ENCODE results near the gene SLC6A17.

SLC6A17 gene

DNA sequence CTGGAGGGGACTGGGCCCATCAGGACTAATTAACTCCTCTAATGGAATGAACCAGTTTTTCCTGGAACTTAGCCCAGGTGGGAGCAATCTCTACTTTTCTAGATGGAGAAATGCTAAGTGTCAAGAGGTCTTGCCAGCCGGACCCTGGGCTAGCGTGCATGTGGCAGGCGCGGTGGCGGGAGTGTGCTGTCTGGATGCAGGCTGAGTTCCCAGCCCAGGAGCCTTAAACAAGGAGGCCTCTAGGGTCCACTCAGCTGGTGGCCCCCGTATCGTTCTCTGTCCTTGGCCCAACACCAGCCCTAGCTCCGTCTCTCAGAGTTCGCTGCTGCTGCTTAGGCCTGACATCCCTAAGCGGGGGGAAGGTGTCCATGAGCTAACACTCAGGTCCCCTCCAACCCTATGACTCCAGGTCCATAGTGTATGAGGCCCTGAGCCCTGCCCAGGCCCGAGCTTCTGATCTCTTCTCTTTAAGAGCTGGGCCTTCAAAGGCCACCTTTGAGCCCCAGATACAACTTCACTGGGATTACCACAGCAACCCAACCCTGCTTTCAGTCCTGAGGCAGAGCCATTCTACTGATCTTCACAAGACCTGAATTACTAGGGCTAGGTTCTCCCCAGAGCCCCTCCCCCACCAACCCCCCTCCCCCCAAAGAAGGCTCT lies 56.1 kb downstream of the SLC6A17 start:
- no peak for DNase-seq

DNA sequence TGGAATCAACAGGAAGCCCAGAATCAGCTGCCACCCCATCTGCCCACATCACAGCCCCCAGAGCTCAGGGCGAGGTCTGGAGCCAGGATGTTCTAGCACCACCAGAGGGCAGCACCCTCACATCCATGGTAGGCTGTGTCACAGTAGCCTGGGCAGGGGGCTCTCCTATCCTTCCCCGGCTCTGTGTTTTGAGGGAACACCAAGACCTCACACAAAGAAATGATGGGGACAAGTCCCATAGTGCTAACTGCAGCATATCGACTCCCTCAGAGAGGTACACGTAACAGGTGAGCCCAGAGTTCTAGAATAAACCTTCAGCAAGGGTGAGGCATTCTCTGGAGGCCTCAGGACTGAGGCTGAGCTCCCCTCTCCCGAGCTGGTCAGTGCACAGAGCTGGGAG lies 57.5 kb downstream of the SLC6A17 start:
- peak; percentile 91 for DNase-seq

DNA sequence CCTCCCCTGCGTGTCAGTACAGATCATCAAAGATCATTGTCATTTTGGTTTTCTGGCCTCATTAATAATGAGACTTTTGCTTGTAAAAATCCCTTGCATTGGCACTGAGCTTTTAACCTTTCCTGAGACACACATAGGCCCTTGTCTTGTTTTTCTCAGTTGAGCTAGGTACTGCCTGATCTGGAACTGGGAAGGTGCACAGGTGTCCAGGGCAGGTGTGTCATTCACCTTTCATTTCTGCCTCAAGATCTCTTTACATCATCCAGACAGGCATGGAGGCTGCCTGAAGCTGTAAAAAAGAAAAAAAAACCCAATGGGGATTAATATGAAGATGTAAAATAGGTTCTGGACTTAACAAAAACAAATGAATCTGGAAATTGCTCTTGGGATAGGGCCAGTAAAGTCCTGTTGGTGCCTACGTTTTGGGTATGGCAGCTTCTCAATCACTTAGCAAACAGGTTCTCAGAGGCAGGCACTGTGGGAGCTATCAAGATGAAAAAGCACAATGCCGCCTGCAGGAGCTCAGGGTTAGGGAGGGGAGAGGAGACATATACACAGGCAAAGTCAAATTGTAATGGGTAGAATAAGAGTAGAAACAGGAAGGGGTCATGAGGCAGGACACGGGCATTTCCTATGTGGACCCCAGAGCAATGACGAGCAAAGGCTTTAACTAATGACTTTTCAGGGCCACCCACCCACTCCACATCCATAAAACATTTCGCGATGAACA lies 58.8 kb downstream of the SLC6A17 start:
- DNase-seq, result no peak

DNA sequence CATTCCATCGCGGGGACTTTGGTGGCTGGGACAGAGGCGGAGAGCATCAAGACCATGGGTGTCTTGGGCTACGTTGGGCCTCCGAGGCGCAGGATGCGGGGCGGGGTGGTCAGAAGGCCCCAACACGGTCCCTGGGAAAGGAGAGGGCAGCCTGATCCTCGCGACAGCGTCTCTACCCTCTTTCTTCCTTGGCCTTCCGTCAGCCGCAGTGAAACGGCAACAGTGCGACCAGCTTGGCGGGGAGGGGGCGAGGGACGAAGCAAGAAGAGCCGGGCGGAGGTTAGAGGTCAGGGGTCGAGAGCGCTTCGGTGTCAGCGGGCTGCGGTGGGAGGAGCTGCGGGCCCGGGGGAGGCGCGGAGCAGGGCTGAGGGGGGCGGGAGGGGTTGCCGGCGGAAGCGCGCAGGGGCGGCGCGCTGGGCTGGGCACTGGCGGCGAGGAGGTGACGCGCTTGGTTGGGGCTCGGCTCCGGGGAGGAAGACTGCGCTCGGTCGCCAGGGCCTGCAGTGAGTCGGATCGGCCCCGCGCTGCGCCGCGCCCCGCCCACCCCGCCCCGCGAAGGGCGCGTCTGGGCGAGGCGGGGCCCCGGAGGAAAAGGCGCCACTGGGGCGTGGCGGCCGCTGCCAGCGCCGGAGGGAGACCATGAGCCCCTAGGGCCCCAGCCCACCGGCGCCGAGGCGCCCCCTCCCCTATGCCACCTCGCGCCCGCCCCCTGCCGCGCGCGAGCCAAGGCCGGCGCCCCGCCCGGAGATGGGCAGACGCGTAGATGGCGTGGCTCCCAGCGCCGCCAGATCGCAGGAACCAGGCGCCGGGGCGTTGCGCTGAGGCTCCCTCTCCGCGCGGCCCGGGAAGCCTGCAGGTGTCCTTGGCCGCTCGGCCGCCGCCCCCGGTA lies 59.7 kb downstream of the SLC6A17 start, which contains the start of gene KCNC4:
Gene KCNC4, plus strand, starts transcription at position 600 of the 889 bp plus-strand sequence. CDS start 1,186 bp downstream, outside the sequence.
- peak; percentile 91 for DNase-seq

DNA sequence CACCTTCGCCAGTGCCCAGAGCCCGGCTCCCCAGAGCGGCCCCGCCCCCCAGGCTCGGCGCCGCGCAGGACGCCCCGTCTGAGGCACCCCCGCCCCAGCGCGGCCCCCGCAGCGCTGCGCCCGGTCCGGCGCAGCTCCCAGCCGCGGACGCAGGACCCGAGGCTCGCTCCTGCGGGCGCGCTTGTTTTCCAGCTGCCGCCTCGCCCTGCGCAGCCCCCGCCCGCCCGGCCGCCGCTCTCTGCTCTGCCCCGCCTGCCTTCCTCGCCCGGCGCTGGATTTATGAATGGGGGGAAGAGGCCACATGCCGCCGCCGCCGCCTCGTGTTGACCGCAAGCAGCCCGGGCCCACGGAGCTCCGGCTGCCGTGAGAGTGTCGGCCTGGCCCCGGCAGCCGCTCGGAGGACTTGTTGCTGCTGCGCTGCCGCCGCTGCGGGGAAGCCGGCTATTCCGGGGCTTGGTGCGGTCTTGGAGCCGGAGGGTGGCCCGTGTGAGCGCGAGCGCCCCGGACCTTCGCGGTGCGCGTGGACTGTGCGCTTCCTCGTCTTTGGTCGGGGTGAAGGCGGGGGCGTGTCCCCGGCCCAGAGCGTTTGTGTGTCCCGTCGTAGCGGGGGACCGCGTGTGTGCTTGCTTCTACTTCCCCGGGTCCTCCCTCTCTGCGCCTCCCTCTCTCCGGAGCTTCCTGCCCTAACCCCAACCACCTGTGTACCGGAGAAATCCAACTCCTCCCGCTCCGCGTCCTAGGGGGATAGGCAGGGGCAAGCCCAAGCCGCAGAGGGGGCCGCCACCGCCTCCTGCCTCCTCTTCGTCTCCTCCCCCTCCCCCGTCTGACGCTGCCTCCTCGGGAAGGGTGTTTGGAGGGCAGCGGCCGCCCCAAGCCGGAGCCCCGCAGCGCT lies 60.6 kb downstream of the SLC6A17 start:
- DNase-seq, result peak; percentile 72

DNA sequence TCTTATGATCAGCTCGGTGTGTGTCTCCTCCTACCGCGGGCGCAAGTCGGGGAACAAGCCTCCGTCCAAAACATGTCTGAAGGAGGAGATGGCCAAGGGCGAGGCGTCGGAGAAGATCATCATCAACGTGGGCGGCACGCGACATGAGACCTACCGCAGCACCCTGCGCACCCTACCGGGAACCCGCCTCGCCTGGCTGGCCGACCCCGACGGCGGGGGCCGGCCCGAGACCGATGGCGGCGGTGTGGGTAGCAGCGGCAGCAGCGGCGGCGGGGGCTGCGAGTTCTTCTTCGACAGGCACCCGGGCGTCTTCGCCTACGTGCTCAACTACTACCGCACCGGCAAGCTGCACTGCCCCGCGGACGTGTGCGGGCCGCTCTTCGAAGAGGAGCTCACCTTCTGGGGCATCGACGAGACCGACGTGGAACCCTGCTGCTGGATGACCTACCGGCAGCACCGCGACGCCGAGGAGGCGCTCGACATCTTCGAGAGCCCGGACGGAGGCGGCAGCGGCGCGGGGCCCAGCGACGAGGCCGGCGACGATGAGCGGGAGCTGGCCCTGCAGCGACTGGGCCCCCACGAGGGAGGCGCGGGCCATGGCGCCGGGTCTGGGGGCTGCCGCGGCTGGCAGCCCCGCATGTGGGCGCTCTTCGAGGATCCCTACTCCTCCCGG lies 61.3 kb downstream of the SLC6A17 start:
- DNase-seq, result no peak

DNA sequence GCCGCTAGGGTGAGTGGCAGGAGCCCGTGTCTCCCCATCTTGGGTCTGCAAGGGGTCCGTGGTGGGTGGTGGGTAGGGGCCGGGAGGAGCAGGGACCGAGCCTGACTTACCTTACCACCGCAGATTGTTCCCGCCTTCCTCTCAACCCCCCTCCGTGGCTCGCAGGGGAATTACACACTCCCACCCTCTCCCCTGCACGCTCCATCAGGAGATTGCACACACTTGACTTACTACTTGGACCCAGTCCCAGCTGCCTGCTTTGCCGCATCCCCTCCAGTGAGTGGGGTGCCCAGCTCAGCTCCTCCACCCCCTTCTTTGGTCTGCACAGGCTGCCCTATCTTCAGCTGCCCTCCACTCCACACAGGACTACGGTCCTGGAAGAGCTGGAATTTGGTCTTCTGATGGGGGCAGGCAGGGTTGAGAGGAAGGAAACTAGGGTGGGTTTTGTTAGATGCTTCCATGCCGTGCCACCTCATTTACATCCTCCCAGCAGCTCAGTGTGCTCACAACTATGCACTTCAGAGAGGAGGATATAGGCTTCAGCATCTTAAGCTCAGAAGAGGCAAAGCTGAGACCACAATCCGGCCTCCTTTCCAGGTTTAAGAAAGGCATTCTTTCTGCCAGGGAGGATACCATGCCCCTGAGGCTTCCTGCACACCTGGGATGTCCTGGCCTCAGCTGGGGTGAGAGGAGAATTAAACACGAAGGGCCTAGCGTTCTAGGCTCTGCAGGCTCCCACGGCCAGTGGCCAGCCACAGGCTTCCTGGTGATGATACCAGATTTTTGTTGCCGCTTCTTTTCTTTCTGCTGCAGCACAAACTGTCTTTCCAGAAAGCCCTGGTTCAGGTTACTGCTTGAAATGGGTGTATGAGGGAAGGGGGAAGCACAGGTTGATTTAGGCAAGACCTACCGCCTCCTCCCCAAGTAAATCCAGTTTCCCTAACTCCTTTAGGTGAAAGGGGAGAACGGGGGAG lies 62.2 kb downstream of the SLC6A17 start:
- peak; percentile 76 for DNase-seq

DNA sequence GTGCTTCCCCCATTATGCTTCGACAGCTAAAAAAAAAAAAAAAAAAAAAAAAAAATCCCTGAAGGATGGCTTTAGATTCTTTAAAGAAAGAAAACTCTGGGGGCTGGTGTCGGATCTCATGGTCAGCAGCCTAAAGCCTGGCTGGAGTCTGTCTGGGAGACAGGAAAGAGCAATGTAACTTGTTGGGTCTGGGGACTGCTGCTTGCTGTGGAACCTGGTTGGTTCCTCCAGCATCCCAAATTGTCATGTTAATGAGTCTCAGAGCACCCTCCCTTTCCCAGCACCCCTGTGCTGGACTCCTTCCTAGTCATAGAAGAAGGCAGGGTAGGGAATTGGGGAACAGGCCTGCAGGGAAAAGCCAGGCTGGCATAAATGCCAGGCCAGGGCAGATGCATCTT lies 62.8 kb downstream of the SLC6A17 start:
- no peak for DNase-seq

DNA sequence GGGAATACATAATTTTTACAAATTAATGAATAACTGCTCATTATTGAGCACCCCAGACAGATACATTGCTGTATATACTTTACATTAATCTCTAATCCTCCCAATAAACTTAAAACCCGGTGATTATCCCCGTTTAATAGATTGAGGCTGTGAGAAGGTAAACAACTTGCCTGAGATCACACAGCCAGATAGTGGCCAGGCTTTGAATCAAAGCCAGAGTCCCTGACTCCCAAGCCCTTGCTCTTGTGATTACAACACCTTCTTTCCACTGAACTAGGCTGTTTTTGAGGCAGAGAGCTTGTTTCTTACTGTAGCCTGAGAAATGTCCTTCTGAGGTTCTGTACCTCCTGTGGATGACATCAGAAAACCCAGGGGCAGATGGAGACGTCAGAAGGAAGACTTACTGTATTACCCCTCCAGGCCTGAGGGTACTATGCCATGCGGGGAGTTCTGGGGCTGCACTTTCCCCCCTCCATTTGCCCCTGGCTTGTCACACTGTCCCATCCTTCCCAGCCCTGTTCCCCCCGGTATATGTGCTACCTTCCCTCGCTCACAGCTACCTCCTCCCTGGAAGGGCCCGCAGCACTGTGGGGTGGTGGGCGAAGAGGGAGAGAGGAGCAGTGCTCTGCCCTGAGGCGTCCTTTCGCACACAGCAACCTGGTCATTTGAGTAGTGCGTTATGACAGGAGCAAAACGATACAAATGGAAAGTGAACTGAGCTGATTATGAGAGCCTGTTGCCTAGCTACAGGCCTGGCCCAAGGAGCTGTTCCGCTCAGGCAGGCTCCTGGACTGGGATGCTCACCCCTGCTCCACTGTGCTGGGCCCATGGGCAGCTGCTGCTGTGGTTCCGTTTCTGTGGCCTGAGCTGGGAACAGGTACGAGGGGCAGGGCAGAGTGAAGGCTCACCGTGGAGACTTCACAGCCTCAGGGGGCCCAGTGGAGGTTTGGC lies 64.4 kb downstream of the SLC6A17 start:
- peak; percentile 61 for DNase-seq

DNA sequence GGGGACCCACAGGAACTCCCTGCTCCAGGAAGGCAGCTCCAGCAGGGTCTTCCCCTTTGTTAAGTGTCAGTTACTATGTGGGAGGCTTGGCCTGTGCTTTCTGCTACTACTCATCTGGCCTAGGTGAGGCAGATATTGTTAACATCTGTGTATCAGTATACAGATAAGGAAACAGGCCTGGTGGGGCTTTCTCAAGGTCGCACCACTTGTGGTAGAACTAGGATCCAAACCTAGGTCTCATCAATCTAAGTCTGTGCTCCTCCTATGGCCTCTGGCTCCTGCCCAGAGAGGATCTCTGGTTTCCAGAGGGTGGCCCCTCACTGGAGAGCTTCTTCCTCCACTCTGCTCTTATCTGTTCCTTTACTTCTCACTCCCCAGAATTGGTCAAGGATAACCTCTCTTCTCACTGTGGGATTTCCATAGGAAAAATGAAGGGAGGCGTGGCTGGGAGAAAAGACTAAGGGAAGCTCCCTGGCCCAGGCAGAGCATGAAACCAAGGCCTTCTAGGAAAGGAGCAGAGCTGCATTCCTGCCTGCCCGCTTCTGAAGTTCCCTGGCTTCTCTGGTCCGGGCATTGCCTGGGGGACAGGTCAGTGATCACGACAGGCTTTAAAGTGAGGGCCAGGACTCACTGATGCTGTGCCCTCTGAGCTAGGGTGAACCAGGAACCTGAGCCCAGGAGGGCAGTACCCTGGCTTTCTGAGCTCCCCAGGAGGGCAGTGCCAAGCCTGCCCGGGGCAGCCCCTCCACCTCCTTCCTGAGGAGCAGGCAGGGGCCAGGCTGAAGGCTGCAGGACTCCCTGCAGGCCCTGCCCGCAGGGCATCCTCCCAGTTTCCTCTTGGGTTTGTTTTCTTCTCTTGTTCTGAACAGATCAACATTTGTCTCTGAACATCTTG lies 65.6 kb downstream of the SLC6A17 start:
- DNase-seq, result no peak

DNA sequence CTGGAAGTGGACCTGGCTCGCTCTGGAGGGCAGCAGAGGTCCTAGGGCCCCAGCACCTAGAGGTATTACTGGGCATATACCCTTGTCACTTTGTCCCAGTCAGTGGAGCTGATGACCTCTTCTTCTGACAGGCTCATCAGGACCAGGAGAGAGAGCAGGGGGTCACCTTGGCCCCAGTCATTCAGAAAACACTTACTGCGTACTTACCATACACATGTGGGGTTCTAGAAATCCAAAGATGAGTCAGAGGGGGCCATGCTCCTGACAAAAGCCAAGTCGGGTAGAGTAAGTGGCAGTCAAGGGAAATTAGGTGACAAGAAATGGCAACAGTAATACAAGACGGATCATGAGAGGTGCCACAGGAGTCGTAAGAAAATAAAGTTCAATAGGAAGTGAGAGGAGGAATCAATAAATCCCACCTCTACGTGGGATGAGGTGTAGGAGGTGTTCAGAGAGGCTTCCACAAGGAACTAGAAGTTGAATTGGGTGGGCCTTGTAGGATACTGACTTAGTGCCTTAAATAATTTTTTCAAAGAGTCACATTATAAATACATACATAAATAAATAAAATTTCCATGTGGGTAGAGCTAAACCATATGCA lies 66.7 kb downstream of the SLC6A17 start:
- no peak for DNase-seq

DNA sequence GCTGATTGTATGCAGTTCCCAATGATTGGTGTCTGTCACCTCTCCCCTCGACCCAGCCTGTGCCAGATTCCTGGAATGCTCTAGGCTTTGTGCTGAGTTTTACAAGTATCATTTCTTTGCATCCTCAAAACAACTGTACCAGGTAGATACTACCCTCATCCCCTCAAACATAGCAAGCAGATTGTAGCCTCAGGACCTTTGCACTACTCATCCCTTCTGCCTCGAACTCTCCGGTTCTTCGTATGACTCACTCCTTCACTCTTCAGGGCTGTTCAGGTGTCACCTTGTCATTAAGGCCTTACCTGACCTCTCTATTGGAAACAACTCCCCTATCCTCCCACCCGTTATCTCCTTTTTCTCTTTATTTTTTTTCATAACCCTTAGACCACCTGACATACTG lies 67.8 kb downstream of the SLC6A17 start:
- DNase-seq, result no peak

DNA sequence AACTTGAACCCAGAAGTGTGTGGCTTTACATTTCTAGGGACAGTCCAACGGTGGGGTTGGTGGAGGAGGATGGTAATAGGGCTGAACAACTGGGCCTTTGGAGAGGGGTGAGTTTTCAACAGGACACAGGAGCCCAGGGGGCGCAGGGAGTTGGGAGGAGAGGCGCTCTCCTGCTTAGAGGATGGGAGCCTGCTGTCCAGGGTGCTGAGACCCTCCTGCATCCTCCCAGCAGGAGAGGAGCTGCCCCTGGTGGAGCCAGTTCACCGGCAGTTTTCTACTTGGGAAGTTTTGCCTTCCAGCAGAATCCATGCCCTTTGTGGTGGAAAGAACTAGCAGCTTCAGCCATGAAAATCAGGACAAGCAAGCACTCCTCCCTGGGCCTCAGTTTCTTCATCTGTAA lies 68.4 kb downstream of the SLC6A17 start:
- DNase-seq, result no peak

DNA sequence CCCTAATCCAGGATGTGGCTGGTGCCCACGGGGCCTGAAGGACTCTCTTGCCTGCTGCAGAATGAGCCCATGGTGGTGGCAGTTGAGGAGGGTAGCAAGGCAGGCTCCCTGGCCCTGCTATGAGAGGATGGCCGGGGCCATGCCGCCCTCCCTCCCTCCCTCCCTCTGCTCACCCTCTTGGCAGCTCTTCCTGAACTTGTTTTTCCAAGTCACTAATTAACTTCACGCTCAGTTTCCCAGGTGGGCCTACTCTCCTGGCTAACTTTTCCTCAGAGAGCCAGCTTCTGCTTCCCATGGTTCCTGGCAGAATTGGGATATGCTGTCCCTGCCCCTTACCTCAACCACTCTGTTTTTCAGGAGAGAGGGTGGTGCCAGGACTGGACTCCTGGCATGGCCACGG lies 70.0 kb downstream of the SLC6A17 start:
- no peak for DNase-seq

DNA sequence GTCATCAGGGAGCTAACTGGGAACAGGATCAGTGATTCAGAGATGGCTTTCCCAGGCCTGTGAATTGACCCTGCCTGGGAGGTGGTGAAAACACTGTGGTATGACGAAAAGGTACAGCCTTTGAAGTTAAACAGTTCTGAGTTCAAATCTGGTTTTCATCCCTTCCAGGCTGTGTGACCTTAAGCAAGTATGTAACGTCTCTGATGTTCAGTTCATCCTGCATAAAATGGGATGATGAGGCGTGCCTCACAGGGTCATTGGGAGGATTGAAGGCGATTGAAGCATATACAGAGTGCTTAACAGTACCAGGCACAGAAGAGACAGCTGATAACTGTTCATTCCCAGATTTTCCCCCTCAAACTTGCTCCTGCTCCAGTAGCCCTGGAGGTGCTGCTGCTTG lies 70.8 kb downstream of the SLC6A17 start:
- DNase-seq, result no peak

DNA sequence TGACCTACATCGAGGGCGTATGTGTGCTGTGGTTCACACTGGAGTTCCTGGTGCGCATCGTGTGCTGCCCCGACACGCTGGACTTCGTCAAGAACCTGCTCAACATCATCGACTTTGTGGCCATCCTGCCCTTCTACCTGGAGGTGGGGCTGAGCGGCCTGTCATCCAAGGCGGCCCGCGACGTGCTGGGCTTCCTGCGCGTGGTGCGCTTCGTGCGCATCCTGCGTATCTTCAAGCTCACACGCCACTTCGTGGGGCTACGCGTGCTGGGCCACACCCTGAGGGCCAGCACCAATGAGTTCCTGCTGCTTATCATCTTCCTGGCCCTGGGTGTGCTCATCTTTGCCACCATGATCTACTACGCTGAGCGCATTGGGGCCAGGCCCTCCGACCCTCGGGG lies 72.8 kb downstream of the SLC6A17 start:
- no peak for DNase-seq

DNA sequence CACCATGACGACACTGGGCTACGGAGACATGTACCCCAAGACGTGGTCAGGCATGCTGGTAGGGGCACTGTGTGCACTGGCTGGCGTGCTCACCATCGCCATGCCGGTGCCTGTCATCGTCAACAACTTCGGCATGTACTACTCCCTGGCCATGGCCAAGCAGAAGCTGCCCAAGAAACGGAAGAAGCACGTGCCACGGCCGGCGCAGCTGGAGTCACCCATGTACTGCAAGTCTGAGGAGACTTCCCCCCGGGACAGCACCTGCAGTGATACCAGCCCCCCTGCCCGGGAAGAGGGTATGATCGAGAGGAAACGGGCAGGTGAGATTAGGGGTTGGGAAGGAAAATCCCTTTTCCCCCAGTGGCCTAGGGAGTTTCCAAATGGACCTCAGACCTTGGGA lies 73.3 kb downstream of the SLC6A17 start:
- no peak for DNase-seq

Measured in NCI-H82 (cell line).